ENCODE results near the gene MON1B.

DNA sequence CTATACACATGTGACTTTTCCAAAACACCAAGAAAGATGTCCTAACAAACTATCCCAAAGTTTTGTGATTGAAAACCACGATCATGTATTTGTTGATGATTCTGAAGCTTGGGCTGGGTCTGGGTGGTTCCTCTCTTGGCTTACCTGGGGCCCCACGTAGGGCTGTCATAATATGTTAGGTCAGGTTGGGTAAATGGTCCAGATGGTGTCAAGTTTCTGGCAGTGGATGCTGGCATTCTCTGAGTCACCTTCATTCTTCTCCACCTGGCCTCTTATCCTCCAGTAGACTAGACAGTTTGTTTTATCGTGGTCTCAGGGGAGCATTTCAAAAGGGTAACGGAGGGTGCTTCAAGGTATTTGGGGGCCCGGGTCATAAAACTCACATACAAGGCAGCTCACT lies 47.6 kb downstream of the MON1B start:
- TF ChIP-seq CTCF (IDR thresholded peaks at IDR 0.05) (no peak), POLR2A (IDR thresholded peaks at IDR 0.05) (no peak)

Measured in right lobe of liver (tissue), 4 donors.